GM10266 (cell line): ENCODE results near the gene RIMS1.

ENCODE experiments used
- DNase-seq: peaks from one replicate; pipeline ENCODE4 v3.0.0; 2012; ENCODE audit errors: extremely low spot score
- CTCF ChIP-seq: IDR thresholded peaks from 2 replicates; pipeline ENCODE4 v1.5.1; 2012; ENCODE audit warnings: mild to moderate bottlenecking, low read depth; ENCODE audit not compliant: control insufficient read depth, insufficient read depth; ENCODE audit errors: missing control alignments

The RIMS1 gene

GRCh38 chr6:72424476-72424875 lies 538.1 kb downstream of the RIMS1 start:
- no peak for TF ChIP-seq CTCF
- DNase-seq, result no peak

- no peak for TF ChIP-seq CTCF
- DNase-seq, result no peak
These were observed 538.8 kb downstream of the RIMS1 start for GRCh38 chr6:72425003-72425681.

GRCh38 chr6:72440611-72441010 lies 554.3 kb downstream of the RIMS1 start:
- TF ChIP-seq CTCF, result no peak
- DNase-seq, result no peak

GRCh38 chr6:72446430-72446829 lies 560.1 kb downstream of the RIMS1 start:
- no peak for TF ChIP-seq CTCF
- no peak for DNase-seq
